GM06990 (cell line): ENCODE data around the gene EPB41L4A.

ENCODE experiments used
- DNase-seq: peaks from one replicate; pipeline ENCODE4 v3.0.0-alpha.2; 2011; ENCODE audit not compliant: insufficient read length; ENCODE audit errors: extremely low read depth
- H3K27me3 ChIP-seq: replicated peaks from 2 replicates; pipeline ENCODE4 v1.6.0; 2011; ENCODE audit warnings: low read length; ENCODE audit not compliant: control insufficient read depth, insufficient read depth
- H3K36me3 ChIP-seq: 2 replicates; pipeline ENCODE4 v1.5.1; 2011; ENCODE audit warnings: low read length; ENCODE audit not compliant: control insufficient read depth, insufficient read depth
- H3K4me3 ChIP-seq: replicated peaks from 2 replicates; pipeline ENCODE4 v1.5.1; 2011; ENCODE audit warnings: low read depth, mild to moderate bottlenecking, control low read depth, low read length
- TF ChIP-seq, protein P1 (sequence below): IDR thresholded peaks from 2 replicates; pipeline ENCODE4 v1.5.1; 2011; ENCODE audit warnings: low read length, control low read depth, mild to moderate bottlenecking, inconsistent platforms; ENCODE audit not compliant: insufficient read depth, poor library complexity, severe bottlenecking

EPB41L4A gene

DNA sequence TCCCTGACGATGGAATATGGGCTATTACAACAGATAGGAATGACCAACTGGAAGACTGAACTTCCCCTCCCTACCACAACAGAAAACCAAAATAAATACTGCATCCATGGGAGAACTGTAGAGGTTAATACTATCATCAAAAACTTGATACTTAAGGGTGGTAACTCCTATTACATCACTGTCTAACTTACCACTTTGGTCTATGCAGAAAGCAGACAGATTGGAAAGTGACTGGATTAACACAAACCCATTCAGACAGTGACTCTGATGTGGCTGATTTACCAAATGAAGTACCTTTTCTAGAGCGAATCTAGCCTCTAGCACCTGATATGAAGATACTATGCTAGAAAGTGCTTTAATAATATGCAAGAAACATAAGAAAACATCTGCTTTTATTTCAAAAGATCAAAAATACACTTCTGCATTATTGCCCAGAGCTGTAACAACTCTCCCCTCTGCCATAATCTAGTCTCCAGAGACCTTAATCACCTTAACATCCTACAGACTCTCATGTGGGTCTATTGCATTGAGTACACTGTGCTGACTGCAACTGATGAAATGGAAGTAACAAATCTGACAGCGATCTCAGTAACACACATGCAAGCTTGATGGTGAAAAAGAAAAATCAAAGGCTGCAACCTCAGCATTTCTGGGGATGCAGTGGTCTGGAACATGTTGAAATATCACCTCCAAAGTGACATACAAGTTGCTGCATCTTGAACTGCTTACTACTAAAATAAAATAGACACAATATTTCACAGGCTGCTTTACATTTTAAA lies 62.7 kb downstream of the EPB41L4A start:
- Histone ChIP-seq H3K4me3 (no peak overlapping the region), H3K36me3 (no peaks in the 10 kb centered on the region), H3K27me3 (no peaks in the 10 kb centered on the region)
- TF ChIP-seq, protein P1, sequence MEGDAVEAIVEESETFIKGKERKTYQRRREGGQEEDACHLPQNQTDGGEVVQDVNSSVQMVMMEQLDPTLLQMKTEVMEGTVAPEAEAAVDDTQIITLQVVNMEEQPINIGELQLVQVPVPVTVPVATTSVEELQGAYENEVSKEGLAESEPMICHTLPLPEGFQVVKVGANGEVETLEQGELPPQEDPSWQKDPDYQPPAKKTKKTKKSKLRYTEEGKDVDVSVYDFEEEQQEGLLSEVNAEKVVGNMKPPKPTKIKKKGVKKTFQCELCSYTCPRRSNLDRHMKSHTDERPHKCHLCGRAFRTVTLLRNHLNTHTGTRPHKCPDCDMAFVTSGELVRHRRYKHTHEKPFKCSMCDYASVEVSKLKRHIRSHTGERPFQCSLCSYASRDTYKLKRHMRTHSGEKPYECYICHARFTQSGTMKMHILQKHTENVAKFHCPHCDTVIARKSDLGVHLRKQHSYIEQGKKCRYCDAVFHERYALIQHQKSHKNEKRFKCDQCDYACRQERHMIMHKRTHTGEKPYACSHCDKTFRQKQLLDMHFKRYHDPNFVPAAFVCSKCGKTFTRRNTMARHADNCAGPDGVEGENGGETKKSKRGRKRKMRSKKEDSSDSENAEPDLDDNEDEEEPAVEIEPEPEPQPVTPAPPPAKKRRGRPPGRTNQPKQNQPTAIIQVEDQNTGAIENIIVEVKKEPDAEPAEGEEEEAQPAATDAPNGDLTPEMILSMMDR, result no peak
- DNase-seq, result no peak

DNA sequence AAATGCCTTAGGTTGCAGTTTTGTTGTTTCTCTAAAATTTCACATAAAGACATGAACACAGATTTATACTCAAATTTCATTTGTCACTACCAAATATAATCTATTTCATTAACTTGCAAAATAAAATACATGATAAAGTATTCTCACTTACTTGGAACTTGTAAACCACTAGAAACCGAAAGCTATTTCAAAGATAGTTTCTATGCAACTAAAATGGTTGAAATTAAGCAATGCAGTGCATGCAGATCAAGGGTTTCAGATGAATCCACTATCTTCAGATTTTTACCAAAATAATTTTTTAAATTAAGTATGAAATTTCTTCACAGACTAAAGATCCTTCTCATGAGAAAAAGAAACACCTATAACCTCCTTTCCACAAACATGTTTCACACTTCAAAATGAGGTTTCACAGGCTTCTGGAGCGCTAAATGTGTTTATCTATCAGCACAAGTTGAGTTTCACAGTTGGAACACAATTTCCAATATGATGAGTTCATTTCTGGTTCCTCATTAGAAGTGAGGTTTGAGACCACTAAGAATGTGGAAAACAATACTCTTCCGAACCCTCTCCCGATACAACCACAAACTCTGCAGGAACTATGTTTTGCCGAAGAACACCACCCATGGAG lies 63.9 kb downstream of the EPB41L4A start:
- DNase-seq, result no peak
- no peaks in the 10 kb centered on the region for H3K27me3 ChIP-seq

DNA sequence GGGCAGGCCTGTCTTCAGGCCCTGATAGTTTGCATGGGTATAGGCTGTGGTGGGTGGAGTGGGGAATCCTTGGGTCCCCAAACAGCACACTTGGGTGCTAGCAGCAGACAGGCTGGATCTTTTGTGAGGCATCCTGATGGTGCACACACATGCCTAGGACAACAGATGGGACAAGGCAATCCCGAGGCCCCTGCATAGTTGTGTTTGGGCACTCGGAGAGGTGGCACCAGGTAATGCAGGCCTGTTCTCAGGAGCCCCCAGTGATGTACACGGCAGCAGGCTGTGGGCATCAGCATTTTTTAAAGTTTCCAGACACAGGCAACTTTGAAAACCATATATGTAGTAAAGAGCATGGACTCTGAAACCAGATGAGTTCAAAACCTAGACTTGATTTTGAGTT lies 65.4 kb downstream of the EPB41L4A start:
- TF ChIP-seq, protein P1, result no peak
- H3K36me3 ChIP-seq, result no peaks in the 10 kb centered on the region
- no peak overlapping the region for H3K4me3 ChIP-seq
- DNase-seq, result no peak
- H3K27me3 ChIP-seq, result no peaks in the 10 kb centered on the region

More for the DNA sequence above, 63.9 kb downstream of the EPB41L4A start:
- Histone ChIP-seq H3K36me3 (no peaks in the 10 kb centered on the region), H3K4me3 (no peak overlapping the region)
- TF ChIP-seq, protein P1, result no peak

DNA sequence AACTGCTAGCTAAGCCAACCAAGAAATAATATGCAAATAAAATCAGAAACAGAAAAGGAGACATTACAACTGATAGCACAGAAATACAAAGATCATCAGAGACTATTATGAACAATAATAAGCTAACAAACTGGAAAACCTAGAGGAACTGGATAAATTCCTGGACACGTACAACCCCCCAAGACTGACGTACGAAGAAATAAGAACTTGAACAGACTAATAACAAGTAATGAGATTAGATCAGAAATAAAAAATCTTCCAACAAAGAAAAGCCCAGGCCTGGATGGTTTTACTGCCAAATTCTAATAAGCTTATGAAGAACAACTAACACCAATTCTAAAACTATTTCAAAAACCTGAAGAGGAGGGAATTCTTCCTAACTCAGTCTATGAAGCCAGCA lies 67.9 kb downstream of the EPB41L4A start:
- Histone ChIP-seq H3K4me3 (no peak overlapping the region), H3K36me3 (no peaks in the 10 kb centered on the region), H3K27me3 (no peaks in the 10 kb centered on the region)
- DNase-seq, result no peak
- TF ChIP-seq, protein P1, result no peak

DNA sequence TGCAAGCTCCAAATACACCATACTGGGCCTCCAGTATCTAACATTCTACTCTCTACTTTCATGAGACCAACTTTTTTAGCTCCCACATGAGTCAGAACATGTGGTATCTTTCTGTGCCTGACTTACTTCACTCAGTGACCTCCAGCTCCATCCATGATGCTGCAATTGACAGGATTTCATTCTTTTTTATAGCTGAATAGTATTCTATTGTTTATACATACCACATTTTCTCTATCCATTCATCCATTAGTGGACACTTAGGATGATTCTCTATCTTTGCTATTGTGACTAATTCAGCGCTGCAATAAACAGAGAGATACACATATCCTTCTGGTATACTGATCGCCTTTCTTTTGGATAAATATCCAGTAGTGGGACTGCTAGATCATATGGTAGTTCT lies 68.5 kb downstream of the EPB41L4A start:
- TF ChIP-seq, protein P1, result no peak
- no peak for DNase-seq

More for the DNA sequence above, 68.5 kb downstream of the EPB41L4A start:
- Histone ChIP-seq H3K36me3 (no peaks in the 10 kb centered on the region), H3K4me3 (no peak overlapping the region), H3K27me3 (no peaks in the 10 kb centered on the region)
